H7 (cell line): Measurements from ENCODE around the gene FGFR3. TPM values are rescaled to one million over a fixed set of nuclear protein-coding genes. Genes with fewer than 3 reads are reported as not detected.

Experiments
- DNase-seq: peaks from one replicate; pipeline ENCODE4 v3.0.0; 2012
- H3K27me3 ChIP-seq: 2 replicates; pipeline ENCODE4 v1.6.0; 2011; ENCODE audit warnings: mild to moderate bottlenecking, low read length; ENCODE audit not compliant: control insufficient read depth, insufficient read depth
- H3K36me3 ChIP-seq: replicated peaks from 2 replicates; pipeline ENCODE4 v1.5.1; 2011; ENCODE audit warnings: low read length; ENCODE audit not compliant: control insufficient read depth, insufficient read depth
- H3K4me3 ChIP-seq: 2 replicates; pipeline ENCODE4 v1.5.1; 2011; ENCODE audit warnings: low read depth, mild to moderate bottlenecking, control low read depth, low read length, moderate library complexity; ENCODE audit not compliant: insufficient read depth
- total RNA-seq: library from RNA; depleted of rRNA; stranded (reverse); fragments of >200 nt; shearing (Covaris generic); gene quantifications from 2 replicates; pipeline ENCODE4 v1.2.3, GENCODE V29; 2014

FGFR3 gene
- total RNA-seq, 1 experiment from 2014 or later, result 43.6 TPM

GRCh38 chr4:1784789-1785591 lies 8.1 kb upstream of the FGFR3 start:
- no peak overlapping the region for H3K4me3 ChIP-seq
- no peaks in the 10 kb centered on the region for H3K36me3 ChIP-seq
- no peak for DNase-seq
- H3K27me3 ChIP-seq, result no peaks in the 10 kb centered on the region

DNA sequence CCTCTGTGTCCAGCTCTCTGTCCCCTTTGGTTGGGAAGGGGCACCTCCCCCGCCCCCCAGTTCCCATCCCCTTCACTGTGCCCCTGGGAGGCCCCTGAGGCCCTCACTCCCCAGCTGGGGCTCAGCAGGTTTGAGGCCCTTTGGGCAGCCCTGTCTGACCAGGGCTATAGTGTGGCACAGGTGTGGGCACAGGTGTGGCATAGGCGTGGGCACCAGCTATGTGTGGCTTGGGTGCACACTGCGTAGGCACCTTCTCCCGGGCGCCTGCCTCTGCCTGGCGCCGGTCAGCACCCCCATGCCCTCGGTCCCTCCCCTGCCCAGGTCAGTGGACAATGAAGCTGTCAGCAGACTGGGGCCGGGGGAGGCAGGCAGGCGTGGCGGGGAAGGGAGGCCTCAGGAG lies 7.5 kb upstream of the FGFR3 start:
- Histone ChIP-seq H3K4me3 (no peak overlapping the region), H3K36me3 (no peaks in the 10 kb centered on the region), H3K27me3 (no peaks in the 10 kb centered on the region; the same call in 1 of the 2 replicates)
- DNase-seq, result no peak

GRCh38 chr4:1786544-1787362 lies 6.3 kb upstream of the FGFR3 start:
- peaks cover 5% of the 10 kb centered on the region for H3K27me3 ChIP-seq
- DNase-seq, result peak; percentile 70
- no peak overlapping the region for H3K4me3 ChIP-seq
- no peaks in the 10 kb centered on the region for H3K36me3 ChIP-seq

DNA sequence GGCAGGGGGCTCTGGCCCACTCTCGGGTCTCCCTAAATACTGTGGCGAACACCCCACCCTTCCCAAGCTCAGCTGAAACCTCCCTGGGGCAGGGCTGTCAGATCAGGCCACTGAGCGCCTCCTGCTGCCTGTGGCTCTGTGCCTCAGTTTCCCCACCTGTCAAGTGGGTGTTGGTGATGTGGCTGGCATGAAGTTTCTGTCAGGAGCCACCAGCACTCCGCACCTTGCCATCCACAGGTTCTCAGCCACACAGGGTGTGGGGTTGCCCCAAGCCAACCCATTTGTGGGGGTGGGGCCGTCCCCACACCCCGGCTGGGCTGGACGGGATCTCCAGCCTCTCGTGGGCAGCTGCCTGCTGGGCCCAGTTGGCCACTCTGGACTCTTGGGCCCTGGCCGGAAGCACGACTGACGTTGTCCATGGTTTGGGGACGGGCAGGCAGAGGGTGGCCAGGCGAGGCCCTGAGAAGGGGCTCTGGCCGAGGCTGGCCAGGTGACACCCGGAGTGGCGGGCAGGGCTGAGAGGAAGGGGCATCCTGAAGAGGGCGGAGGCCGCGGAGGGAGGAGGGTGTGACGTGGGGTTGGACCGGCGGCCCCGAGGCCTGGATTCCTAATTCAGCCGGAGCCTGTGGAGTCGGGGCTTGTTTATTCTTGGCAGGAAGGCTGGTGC lies 5.5 kb upstream of the FGFR3 start:
- Histone ChIP-seq H3K27me3 (peaks cover 13% of the 10 kb centered on the region), H3K4me3 (no peak overlapping the region), H3K36me3 (no peaks in the 10 kb centered on the region)
- peak; percentile 65 for DNase-seq

- Histone ChIP-seq H3K36me3 (no peaks in the 10 kb centered on the region), H3K27me3 (peaks cover 16% of the 10 kb centered on the region), H3K4me3 (no peak overlapping the region)
- DNase-seq, result peak; percentile 82
Observed at GRCh38 chr4:1788254-1788973, 4.7 kb upstream of the FGFR3 start.

DNA sequence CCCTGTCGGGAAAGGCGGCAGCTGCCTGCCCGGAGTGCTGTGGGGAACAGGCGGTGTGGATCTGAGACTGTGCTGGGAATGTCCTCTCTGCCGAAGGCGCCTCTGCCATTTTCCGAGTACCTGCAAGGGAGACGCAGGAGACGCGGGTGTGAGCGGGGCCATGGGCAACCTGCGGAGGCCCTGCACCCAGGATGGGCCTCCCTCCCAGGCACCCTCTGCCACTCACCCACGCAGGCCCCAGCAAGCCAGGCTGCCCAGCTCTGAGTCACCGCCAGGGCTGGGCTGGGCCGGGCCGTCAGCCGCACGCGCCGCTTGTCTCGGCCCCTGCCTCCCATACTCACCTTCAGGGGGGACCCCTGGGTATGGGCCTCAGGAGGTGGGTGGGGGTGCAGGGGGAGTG lies 3.5 kb upstream of the FGFR3 start:
- peak; percentile 66 for DNase-seq

DNA sequence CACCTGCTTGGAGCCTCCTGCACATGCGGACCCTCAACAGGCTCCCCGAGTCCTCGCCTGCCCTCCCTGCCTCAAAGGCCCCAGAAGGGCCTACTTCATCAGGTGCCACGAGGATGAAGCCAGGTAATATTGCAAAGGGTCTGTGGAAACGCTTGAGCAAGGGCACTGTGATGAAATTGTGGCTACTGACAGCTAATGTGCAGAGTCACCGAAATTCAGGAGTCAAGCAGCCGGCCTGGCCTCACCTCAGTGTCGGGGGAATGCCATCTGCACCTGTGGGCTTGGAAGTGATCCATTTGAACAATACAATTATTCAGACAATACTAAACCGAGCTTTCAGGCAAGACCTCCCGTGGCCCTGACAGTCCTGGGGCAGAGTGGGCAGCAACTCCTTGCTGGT lies 3.1 kb upstream of the FGFR3 start:
- H3K36me3 ChIP-seq, result no peaks in the 10 kb centered on the region
- DNase-seq, result no peak
- H3K4me3 ChIP-seq, result no peak overlapping the region
- peaks cover 25% of the 10 kb centered on the region for H3K27me3 ChIP-seq

More for the DNA sequence above, 3.5 kb upstream of the FGFR3 start:
- Histone ChIP-seq H3K36me3 (no peaks in the 10 kb centered on the region), H3K27me3 (peaks cover 23% of the 10 kb centered on the region), H3K4me3 (no peak overlapping the region)

GRCh38 chr4:1792158-1792831 lies 798 bp upstream of the FGFR3 start:
- DNase-seq, result no peak
- no peaks in the 10 kb centered on the region for H3K36me3 ChIP-seq
- peak overlapping the region; percentile 42 for H3K4me3 ChIP-seq
- H3K27me3 ChIP-seq, result peaks cover 28% of the 10 kb centered on the region

DNA sequence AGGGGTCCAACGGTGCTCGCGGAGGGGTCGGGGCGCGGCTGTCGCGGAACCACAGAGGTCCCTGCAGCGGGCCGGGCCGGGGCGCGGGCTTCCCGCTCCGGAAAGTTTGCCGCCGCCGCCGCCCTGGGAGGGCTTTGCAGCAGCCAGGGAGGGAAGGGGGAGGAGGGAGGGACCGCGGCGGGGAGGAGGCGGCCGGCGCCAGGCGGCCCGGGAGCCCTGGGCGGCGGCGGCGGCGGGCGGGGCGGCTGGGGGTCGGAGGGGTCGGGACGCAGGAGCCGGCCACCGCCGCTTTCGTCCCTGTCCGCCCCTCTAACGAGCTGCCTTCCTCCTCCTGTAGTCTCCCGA lies 375 bp downstream of the FGFR3 start:
- peaks cover 28% of the 10 kb centered on the region for H3K27me3 ChIP-seq
- peak; percentile 93 for DNase-seq
- no peaks in the 10 kb centered on the region for H3K36me3 ChIP-seq
- H3K4me3 ChIP-seq, result peak overlapping the region; percentile 70

DNA sequence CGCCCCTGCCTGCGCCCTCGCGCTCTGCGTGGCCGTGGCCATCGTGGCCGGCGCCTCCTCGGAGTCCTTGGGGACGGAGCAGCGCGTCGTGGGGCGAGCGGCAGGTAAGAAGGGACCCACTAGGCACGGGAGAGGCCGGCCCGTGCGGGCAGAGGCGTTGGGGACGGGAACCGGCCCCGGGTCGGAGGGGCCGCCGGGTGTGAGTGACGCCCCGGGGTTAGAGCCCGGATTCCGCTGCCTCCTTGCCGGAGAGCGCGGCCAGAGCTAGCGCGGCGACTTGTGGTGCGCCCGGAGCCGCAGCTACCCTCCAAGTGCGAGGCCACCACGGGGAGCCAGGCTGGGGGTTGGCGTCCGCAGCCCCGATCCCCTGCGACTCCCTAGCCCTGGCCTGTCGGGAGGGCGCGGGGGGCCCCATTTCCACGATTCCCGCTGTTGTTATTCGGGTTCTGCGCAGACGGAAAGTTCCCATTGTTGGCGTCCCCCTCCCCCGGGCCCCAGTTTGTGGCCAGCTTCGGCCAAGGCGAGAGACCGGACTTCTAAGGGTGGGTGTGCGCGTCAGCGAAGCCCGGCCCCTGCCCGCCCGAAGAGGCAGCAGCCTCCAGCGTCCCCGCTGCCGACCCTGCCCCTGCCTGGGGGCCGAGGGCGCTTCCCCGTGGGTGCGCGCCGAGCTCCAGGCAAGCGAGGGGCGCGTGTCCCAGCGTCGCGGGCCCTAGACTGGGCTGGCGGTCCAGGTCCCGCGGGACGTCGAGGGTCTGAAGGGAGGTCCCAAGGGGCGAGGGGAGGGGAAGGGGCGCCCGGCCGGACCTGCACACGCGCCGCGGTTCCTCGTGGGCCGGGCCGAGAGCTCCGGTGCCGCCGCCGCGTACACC lies 1.1 kb downstream of the FGFR3 start:
- Histone ChIP-seq H3K27me3 (peaks cover 28% of the 10 kb centered on the region), H3K4me3 (peak overlapping the region; percentile 70), H3K36me3 (no peaks in the 10 kb centered on the region)
- peak; percentile 93 for DNase-seq

DNA sequence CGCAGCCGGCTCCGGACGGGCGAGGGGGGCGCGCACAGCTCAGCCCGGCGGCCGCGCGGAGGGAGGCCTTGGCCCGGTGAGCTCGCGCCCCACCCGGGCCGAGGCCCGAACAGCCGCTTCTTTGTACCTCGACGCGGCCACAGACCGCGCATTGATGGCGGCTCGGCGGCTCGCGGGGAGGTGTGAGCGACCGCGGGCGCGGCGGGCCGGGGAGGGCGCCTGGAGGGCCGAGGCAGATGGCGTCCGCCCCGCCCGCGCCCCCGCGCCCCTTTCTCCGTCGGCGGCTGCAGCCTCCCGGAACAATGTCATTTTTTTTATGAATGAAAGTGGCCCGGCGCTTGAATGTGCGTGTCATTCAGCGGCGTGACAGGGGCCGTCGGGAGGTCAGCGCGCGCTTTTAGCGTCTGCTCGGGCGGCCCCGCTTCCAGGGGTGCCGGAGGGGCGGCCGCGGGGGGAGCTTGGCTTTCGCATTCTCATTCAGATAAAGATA lies 1.8 kb downstream of the FGFR3 start:
- H3K4me3 ChIP-seq, result peak overlapping the region; percentile 70
- peak; percentile 88 for DNase-seq
- peaks cover 28% of the 10 kb centered on the region for H3K27me3 ChIP-seq
- no peaks in the 10 kb centered on the region for H3K36me3 ChIP-seq

DNA sequence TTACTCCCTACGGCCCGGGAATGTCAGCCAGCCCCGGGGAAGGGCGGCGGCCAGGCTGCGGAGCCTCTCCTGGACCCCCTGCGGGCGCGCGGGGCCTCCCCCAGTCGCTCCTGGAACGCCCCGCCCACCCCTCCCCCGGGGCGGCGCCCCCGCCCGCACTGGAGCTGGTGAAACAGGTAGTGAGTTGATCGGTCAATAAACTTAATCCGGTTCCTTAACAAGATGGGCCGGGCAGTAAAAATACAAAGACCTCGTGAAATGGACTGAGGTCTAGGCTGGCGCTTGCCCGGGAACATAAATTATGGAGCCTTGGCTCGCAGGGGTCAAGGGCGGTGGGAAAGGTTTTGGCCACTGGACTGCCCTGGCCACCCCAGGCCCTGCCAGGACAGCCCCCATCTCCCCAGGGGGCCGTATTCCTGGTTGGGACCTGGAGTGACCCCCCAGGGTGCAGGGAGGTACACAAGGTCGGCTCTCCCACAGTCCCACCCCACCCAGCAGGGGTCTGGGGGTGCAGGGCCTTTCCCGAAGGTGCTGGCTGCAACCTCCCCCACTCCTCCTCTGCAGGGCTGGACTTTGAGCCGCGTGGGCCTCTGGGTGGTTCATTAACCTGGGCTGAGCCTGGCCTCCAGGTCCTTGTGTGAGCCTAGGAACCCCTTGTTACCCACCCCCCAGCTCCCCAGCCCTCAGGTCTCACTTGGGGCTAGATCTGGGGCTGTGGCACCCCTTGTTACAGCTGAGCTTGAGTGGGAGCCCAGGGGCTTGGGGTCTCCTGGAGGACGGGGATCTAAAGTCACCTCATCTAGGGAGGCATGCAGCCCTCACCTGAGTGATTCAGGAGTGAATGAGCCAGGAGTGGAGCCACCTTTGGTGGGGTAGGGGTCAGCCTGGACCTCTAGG lies 2.5 kb downstream of the FGFR3 start:
- peak; percentile 94 for DNase-seq
- Histone ChIP-seq H3K27me3 (peaks cover 28% of the 10 kb centered on the region), H3K4me3 (peak overlapping the region; percentile 70), H3K36me3 (no peaks in the 10 kb centered on the region)
